Astrocyte (in vitro differentiated cells and primary cell): ENCODE data around the gene PTPRD. TPM values are rescaled to one million over a fixed set of nuclear protein-coding genes. Genes with fewer than 3 reads are reported as not detected.

ENCODE experiments used
- DNase-seq: peaks from one replicate; pipeline ENCODE4 v3.0.0-alpha.2; 2010; ENCODE audit warnings: low read depth
- FAIRE-seq: peaks from 2 replicates; lab custom pipeline; 2011; peaks lifted over from hg19 to GRCh38; lab: Jason Lieb, UNC
- H2AFZ ChIP-seq: 2 replicates; pipeline ENCODE4 v1.6.0; 2012; ENCODE audit warnings: low read depth, low read length, inconsistent platforms
- H3K27ac ChIP-seq: 2 replicates; pipeline ENCODE4 v1.5.1; 2011; ENCODE audit warnings: low read depth, low read length, inconsistent platforms
- H3K27me3 ChIP-seq: 2 replicates; pipeline ENCODE4 v1.6.0; 2011; ENCODE audit warnings: low read length, inconsistent platforms; ENCODE audit not compliant: insufficient read depth
- H3K36me3 ChIP-seq: 2 replicates; pipeline ENCODE4 v1.5.1; 2011; ENCODE audit warnings: low read length, inconsistent platforms; ENCODE audit not compliant: insufficient read depth
- H3K4me1 ChIP-seq: 2 replicates; pipeline ENCODE4 v1.5.1; 2011; ENCODE audit warnings: low read length, inconsistent platforms; ENCODE audit not compliant: insufficient read depth
- H3K4me2 ChIP-seq: 2 replicates; pipeline ENCODE4 v1.6.0; 2012; ENCODE audit warnings: low read length, inconsistent platforms
- H3K4me3 ChIP-seq: 2 replicates; pipeline ENCODE4 v1.5.1; 2011; ENCODE audit warnings: low read depth, mild to moderate bottlenecking, low read length, inconsistent platforms; ENCODE audit not compliant: insufficient read depth
- H3K79me2 ChIP-seq: 2 replicates; pipeline ENCODE4 v1.6.0; 2012; ENCODE audit warnings: mild to moderate bottlenecking, low read length, inconsistent platforms; ENCODE audit not compliant: insufficient read depth
- H3K9ac ChIP-seq: 2 replicates; pipeline ENCODE4 v1.6.0; 2012; ENCODE audit warnings: mild to moderate bottlenecking, low read length, inconsistent platforms
- H3K9me3 ChIP-seq: 2 replicates; pipeline ENCODE4 v1.5.1; 2012; ENCODE audit warnings: low read depth, mild to moderate bottlenecking, low read length, inconsistent platforms; ENCODE audit not compliant: insufficient read depth
- H4K20me1 ChIP-seq: 2 replicates; pipeline ENCODE4 v1.6.0; 2012; ENCODE audit warnings: low read length, inconsistent platforms; ENCODE audit not compliant: insufficient read depth
- H3K27ac Mint-ChIP-seq: one replicate; pipeline ENCODE4 v1.8.0; 2021; ENCODE audit warnings: mild to moderate bottlenecking, mixed read lengths; ENCODE audit not compliant: unreplicated experiment
- H3K27me3 Mint-ChIP-seq: one replicate; pipeline ENCODE4 v1.8.0; 2021; ENCODE audit warnings: low read depth, mixed read lengths; ENCODE audit not compliant: unreplicated experiment
- H3K36me3 Mint-ChIP-seq: one replicate; pipeline ENCODE4 v1.8.0; 2021; ENCODE audit warnings: low read depth, mixed read lengths; ENCODE audit not compliant: unreplicated experiment
- H3K4me1 Mint-ChIP-seq: one replicate; pipeline ENCODE4 v1.8.0; 2021; ENCODE audit warnings: low read depth, mixed read lengths; ENCODE audit not compliant: unreplicated experiment
- H3K4me3 Mint-ChIP-seq: one replicate; pipeline ENCODE4 v1.8.0; 2021; ENCODE audit warnings: mild to moderate bottlenecking, moderate library complexity, mixed read lengths; ENCODE audit not compliant: unreplicated experiment
- H3K9me3 Mint-ChIP-seq: one replicate; pipeline ENCODE4 v1.8.0; 2021; ENCODE audit warnings: mild to moderate bottlenecking, mixed read lengths; ENCODE audit not compliant: unreplicated experiment
- CTCF ChIP-seq: IDR thresholded peaks from 2 replicates; pipeline ENCODE4 v1.5.1; 2011; ENCODE audit warnings: low read depth, mild to moderate bottlenecking, inconsistent platforms, low read length, moderate library complexity; ENCODE audit not compliant: insufficient read depth
- EZH2 ChIP-seq: IDR thresholded peaks from 2 replicates; pipeline ENCODE4 v1.6.1; 2012; ENCODE audit warnings: mild to moderate bottlenecking, low read length, inconsistent platforms; ENCODE audit not compliant: insufficient read depth
- total RNA-seq: library from RNA; stranded (reverse); gene quantifications from 2 replicates; pipeline ENCODE4 v1.2.1, GENCODE V29; 2021

Gene PTPRD
- total RNA-seq, 1 donor from 2014 or later = 88.1 TPM

- Histone ChIP-seq H3K4me3 (no peak overlapping the region), H3K36me3 (no peaks in the 10 kb centered on the region), H2AFZ (no peak overlapping the region), H3K9me3 (no peaks in the 10 kb centered on the region), H3K4me1 (no peaks in the 10 kb centered on the region), H3K4me2 (no peak overlapping the region), H3K9ac (no peak overlapping the region), H3K27me3 (no peaks in the 10 kb centered on the region), H4K20me1 (no peaks in the 10 kb centered on the region), H3K79me2 (no peaks in the 10 kb centered on the region), H3K27ac (no peak overlapping the region)
- H3K9me3 Mint-ChIP-seq = no peaks in the 10 kb centered on the region
- no peaks in the 10 kb centered on the region for H3K27me3 Mint-ChIP-seq
- H3K27ac Mint-ChIP-seq = no peak overlapping the region
- FAIRE-seq = no peak
- no peak overlapping the region for H3K4me3 Mint-ChIP-seq
- no peak for TF ChIP-seq EZH2
- no peak for TF ChIP-seq CTCF
- DNase-seq = no peak
- H3K4me1 Mint-ChIP-seq = no peaks in the 10 kb centered on the region
- no peaks in the 10 kb centered on the region for H3K36me3 Mint-ChIP-seq
Observed at GRCh38 chr9:9504869-9505268, 1107.9 kb downstream of the PTPRD start.

- Mint-ChIP-seq H3K36me3 (no peaks in the 10 kb centered on the region), H3K4me1 (no peaks in the 10 kb centered on the region), H3K4me3 (no peak overlapping the region), H3K9me3 (peaks cover 3% of the 10 kb centered on the region), H3K27me3 (no peaks in the 10 kb centered on the region), H3K27ac (no peak overlapping the region)
- no peak overlapping the region for H3K27ac ChIP-seq
- no peaks in the 10 kb centered on the region for H4K20me1 ChIP-seq
- H3K79me2 ChIP-seq = no peaks in the 10 kb centered on the region
- no peak overlapping the region for H3K4me2 ChIP-seq
- no peak for DNase-seq
- H3K9ac ChIP-seq = no peak overlapping the region
- TF ChIP-seq CTCF (no peak), EZH2 (no peak)
- no peaks in the 10 kb centered on the region for H3K9me3 ChIP-seq
- no peak for FAIRE-seq
- no peaks in the 10 kb centered on the region for H3K4me1 ChIP-seq
- H2AFZ ChIP-seq = no peak overlapping the region
- no peaks in the 10 kb centered on the region for H3K36me3 ChIP-seq
- H3K27me3 ChIP-seq = no peaks in the 10 kb centered on the region
- H3K4me3 ChIP-seq = no peak overlapping the region
Observed at GRCh38 chr9:9499546-9499945, 1113.3 kb downstream of the PTPRD start.

- Mint-ChIP-seq H3K27ac (no peak overlapping the region), H3K4me1 (no peaks in the 10 kb centered on the region), H3K36me3 (peaks cover 2% of the 10 kb centered on the region), H3K4me3 (no peak overlapping the region), H3K27me3 (no peaks in the 10 kb centered on the region), H3K9me3 (peaks cover 4% of the 10 kb centered on the region)
- Histone ChIP-seq H3K9me3 (no peaks in the 10 kb centered on the region), H3K9ac (no peak overlapping the region), H3K79me2 (no peaks in the 10 kb centered on the region), H3K4me2 (no peak overlapping the region), H3K4me3 (no peak overlapping the region), H3K27me3 (no peaks in the 10 kb centered on the region), H4K20me1 (no peaks in the 10 kb centered on the region), H3K36me3 (no peaks in the 10 kb centered on the region), H3K4me1 (no peaks in the 10 kb centered on the region), H3K27ac (no peak overlapping the region), H2AFZ (no peak overlapping the region)
- DNase-seq (no peak), FAIRE-seq (no peak)
- TF ChIP-seq EZH2 (no peak), CTCF (no peak)
Observed at GRCh38 chr9:9498846-9499245, 1114.0 kb downstream of the PTPRD start.
